Prostate gland (tissue), 2 donors: Measurements from ENCODE around the gene PLA2G3. TPM values are rescaled to one million over a fixed set of nuclear protein-coding genes. Genes with fewer than 3 reads are reported as not detected.

Source experiments
- DNase-seq: peaks from one replicate; pipeline ENCODE4 v3.0.0-alpha.2; 2019; ENCODE audit warnings: low spot score
- H3K27ac ChIP-seq, 2 donors: fragments of 200-600 bp; sonication (generic); 2 replicates each; pipeline ENCODE4 v1.5.1; 2017 to 2019
- H3K27me3 ChIP-seq: fragments of 200-600 bp; sonication (generic); replicated peaks from 2 replicates; pipeline ENCODE4 v1.5.1; 2019; ENCODE audit not compliant: insufficient read depth
- H3K36me3 ChIP-seq, 2 donors: fragments of 200-600 bp; sonication (generic); 1 replicate in 1 of 2; 2 replicates in 1 of 2; pipeline versions ENCODE4 v1.5.1 to v1.8.1; 2017 to 2019
- H3K4me1 ChIP-seq: fragments of 200-600 bp; sonication (generic); replicated peaks from 2 replicates; pipeline ENCODE4 v1.5.1; 2019
- H3K4me3 ChIP-seq, 2 donors: fragments of 200-600 bp; sonication (generic); 2 replicates each; pipeline ENCODE4 v1.5.1; 2017 to 2019
- H3K9me3 ChIP-seq: fragments of 200-600 bp; sonication (generic); 2 replicates; pipeline ENCODE4 v1.5.1; 2017
- CTCF ChIP-seq, 4 experiments: fragments of 200-600 bp in 2 of 4; fragments of 450-650 bp in 2 of 4; sonication (generic) in 2 of 4; IDR thresholded peaks; 1 replicate in 3 of 4; 2 replicates in 1 of 4; pipeline ENCODE4 v1.5.1; 2016 to 2019; ENCODE audit warnings: antibody characterized with exemption in 4 of 4, mild to moderate bottlenecking in 2 of 4, moderate library complexity in 2 of 4
- POLR2A ChIP-seq: fragments of 450-650 bp; IDR thresholded peaks from one replicate; pipeline ENCODE4 v1.6.1; 2016; ENCODE audit warnings: antibody characterized with exemption, mild to moderate bottlenecking
- POLR2AphosphoS5 ChIP-seq: sonication (generic); formaldehyde crosslinking; IDR thresholded peaks from one replicate; pipeline ENCODE4 v1.6.1; 2017; ENCODE audit warnings: antibody characterized with exemption
- WGBS: methylation state at CpG from one replicate; pipeline ENCODE4 v1.1.5; 2018; 5-methylcytosine and 5-hydroxymethylcytosine counted together
- intact Hi-C: fragments of 100-400 bp; cut with DNase I; formaldehyde crosslinking; loops from one replicate; pipeline ENCODE4 v1.14.2; 2022
- total RNA-seq, 2 donors: library from RNA; depleted of rRNA; stranded (reverse); fragments of >200 nt; gene quantifications; one replicate each; pipeline ENCODE4 v1.1.0, GENCODE V29; 2016

The PLA2G3 gene
- total RNA-seq, 2 donors from 2014 or later: 0.23 to 1.5 TPM

- intact Hi-C loops: no loop called here
- H3K27ac ChIP-seq: no peak overlapping the region
- H3K9me3 ChIP-seq: no peaks in the 10 kb centered on the region
- no peak for DNase-seq
- H3K27me3 ChIP-seq: no peaks in the 10 kb centered on the region
- WGBS: 86% methylated on average over 3 of the region's 3 CpGs
- no peak overlapping the region for H3K4me3 ChIP-seq
- TF ChIP-seq CTCF (IDR thresholded peaks at IDR 0.05): no peak
- TF ChIP-seq POLR2A: no peak
- TF ChIP-seq POLR2AphosphoS5: no peak
- H3K4me1 ChIP-seq: no peaks in the 10 kb centered on the region
- H3K36me3 ChIP-seq: no peaks in the 10 kb centered on the region
Observed at GRCh38 chr22:31150615-31151014, 10.3 kb upstream of the PLA2G3 start.

GRCh38 chr22:31148953-31149627, 8.8 kb upstream of the PLA2G3 start:
- intact Hi-C loops: loop anchor here (2.0 to 10.0 kb wide), 4 partner anchors 42 to 384 kb away; partner anchors contain the start of gene SELENOM
- DNase-seq: peak; percentile 78
- Histone ChIP-seq H3K4me1 (no peaks in the 10 kb centered on the region), H3K27ac (peak overlapping the region; percentile 43 to 54), H3K9me3 (no peaks in the 10 kb centered on the region), H3K36me3 (no peaks in the 10 kb centered on the region), H3K4me3 (no peak overlapping the region), H3K27me3 (no peaks in the 10 kb centered on the region)
- TF ChIP-seq POLR2A (no peak), CTCF (IDR thresholded peaks at IDR 0.05) (peak; percentile 68 to 96 (median 87)), POLR2AphosphoS5 (peak; percentile 41)
- 22% methylated on average over 5 of the region's 5 CpGs for WGBS

- no peak for TF ChIP-seq CTCF (IDR thresholded peaks at IDR 0.05)
- TF ChIP-seq POLR2A: no peak
- no peak for TF ChIP-seq POLR2AphosphoS5
- Histone ChIP-seq H3K4me1 (no peaks in the 10 kb centered on the region), H3K27me3 (no peaks in the 10 kb centered on the region), H3K9me3 (no peaks in the 10 kb centered on the region), H3K36me3 (no peaks in the 10 kb centered on the region), H3K27ac (peak overlapping the region; percentile 43 to 54), H3K4me3 (no peak overlapping the region)
- WGBS: 38% methylated on average over 1 of the region's 1 CpG
- DNase-seq: no peak
- intact Hi-C loops: loop anchor here (2.0 to 10.0 kb wide), 4 partner anchors 41 to 384 kb away; partner anchors contain the start of gene SELENOM
Observed at GRCh38 chr22:31148488-31148887, 8.2 kb upstream of the PLA2G3 start.

- H3K36me3 ChIP-seq: no peaks in the 10 kb centered on the region
- no peaks in the 10 kb centered on the region for H3K9me3 ChIP-seq
- H3K27ac ChIP-seq: no peak overlapping the region
- intact Hi-C loops: loop anchor here (10.0 kb wide), 1 partner anchor 379 kb away; no protein-coding TSS in a partner anchor
- no peaks in the 10 kb centered on the region for H3K4me1 ChIP-seq
- H3K4me3 ChIP-seq: no peak overlapping the region
- no peaks in the 10 kb centered on the region for H3K27me3 ChIP-seq
- no peak for DNase-seq
- no peak for TF ChIP-seq POLR2AphosphoS5
- TF ChIP-seq POLR2A: no peak
- no peak for TF ChIP-seq CTCF (IDR thresholded peaks at IDR 0.05)
Observed at GRCh38 chr22:31144223-31144622, 3.9 kb upstream of the PLA2G3 start.

GRCh38 chr22:31143537-31143936, 3.2 kb upstream of the PLA2G3 start:
- no peak for TF ChIP-seq POLR2A
- no peak for TF ChIP-seq CTCF (IDR thresholded peaks at IDR 0.05)
- TF ChIP-seq POLR2AphosphoS5: no peak
- intact Hi-C loops: loop anchor here (10.0 kb wide), 1 partner anchor 379 kb away; no protein-coding TSS in a partner anchor
- WGBS: 61% methylated on average over 3 of the region's 3 CpGs

More at GRCh38 chr22:31143537-31143936, 3.2 kb upstream of the PLA2G3 start:
- no peak overlapping the region for H3K4me3 ChIP-seq
- H3K36me3 ChIP-seq: no peaks in the 10 kb centered on the region
- H3K9me3 ChIP-seq: no peaks in the 10 kb centered on the region
- no peaks in the 10 kb centered on the region for H3K27me3 ChIP-seq
- H3K4me1 ChIP-seq: no peaks in the 10 kb centered on the region
- no peak overlapping the region for H3K27ac ChIP-seq
- DNase-seq: no peak
